ENCODE data around the gene FAM234A.
"Not testable (repeated sequence)": the region's sequence is repeated elsewhere in the genome, so short reads cannot be mapped to it uniquely, and the experiment has no call there.

- TF ChIP-seq POLR2AphosphoS5 (IDR thresholded peaks at IDR 0.05; ENCODE audit: low read depth, low read length); REST (IDR thresholded peaks at IDR 0.05; ENCODE audit: insufficient read depth in 1 of 2, low read depth in 2 of 2, low read length in 1 of 2); SIN3A (IDR thresholded peaks at IDR 0.05; ENCODE audit: borderline replicate concordance, insufficient read depth, low read depth, low read length): not testable (repeated sequence)
- TF ChIP-seq, protein P1, sequence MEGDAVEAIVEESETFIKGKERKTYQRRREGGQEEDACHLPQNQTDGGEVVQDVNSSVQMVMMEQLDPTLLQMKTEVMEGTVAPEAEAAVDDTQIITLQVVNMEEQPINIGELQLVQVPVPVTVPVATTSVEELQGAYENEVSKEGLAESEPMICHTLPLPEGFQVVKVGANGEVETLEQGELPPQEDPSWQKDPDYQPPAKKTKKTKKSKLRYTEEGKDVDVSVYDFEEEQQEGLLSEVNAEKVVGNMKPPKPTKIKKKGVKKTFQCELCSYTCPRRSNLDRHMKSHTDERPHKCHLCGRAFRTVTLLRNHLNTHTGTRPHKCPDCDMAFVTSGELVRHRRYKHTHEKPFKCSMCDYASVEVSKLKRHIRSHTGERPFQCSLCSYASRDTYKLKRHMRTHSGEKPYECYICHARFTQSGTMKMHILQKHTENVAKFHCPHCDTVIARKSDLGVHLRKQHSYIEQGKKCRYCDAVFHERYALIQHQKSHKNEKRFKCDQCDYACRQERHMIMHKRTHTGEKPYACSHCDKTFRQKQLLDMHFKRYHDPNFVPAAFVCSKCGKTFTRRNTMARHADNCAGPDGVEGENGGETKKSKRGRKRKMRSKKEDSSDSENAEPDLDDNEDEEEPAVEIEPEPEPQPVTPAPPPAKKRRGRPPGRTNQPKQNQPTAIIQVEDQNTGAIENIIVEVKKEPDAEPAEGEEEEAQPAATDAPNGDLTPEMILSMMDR (IDR thresholded peaks at IDR 0.05): not testable (repeated sequence)
Measured at GRCh38 chr16:204046-204445, 30.6 kb upstream of the FAM234A start.
